8988T (cell line): ENCODE measurements around the gene VDAC1.
"Not testable (repeated sequence)": the region's sequence is repeated elsewhere in the genome, so short reads cannot be mapped to it uniquely, and the experiment has no call there.

Source experiments
- DNase-seq: peaks from one replicate; pipeline ENCODE4 v3.0.0; 2011

Gene VDAC1

GRCh38 chr5:133938039-133938821 lies 66.5 kb downstream of the VDAC1 start:
- DNase-seq = no peak

DNA sequence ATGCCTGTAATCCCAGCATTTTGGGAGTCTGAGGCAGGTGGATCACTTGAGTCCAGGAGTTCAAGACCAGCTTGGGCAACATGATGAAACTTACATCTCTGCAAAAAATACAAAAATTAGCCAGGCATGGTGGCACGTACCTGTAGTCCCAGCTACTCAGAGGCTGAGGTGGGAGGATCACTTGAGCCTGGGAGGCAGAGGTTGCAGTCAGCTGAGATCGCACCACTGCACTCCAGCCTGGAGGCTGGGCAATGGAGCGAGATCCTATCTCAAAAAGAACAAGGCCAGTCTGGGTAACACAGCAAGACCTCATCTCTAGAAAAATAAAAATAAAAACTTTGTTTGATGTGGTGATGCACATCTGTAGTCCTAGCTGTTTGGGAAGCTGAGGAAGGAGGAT lies 67.1 kb downstream of the VDAC1 start:
- not testable (repeated sequence) for DNase-seq

GRCh38 chr5:133936651-133937015 lies 68.1 kb downstream of the VDAC1 start:
- no peak for DNase-seq

DNA sequence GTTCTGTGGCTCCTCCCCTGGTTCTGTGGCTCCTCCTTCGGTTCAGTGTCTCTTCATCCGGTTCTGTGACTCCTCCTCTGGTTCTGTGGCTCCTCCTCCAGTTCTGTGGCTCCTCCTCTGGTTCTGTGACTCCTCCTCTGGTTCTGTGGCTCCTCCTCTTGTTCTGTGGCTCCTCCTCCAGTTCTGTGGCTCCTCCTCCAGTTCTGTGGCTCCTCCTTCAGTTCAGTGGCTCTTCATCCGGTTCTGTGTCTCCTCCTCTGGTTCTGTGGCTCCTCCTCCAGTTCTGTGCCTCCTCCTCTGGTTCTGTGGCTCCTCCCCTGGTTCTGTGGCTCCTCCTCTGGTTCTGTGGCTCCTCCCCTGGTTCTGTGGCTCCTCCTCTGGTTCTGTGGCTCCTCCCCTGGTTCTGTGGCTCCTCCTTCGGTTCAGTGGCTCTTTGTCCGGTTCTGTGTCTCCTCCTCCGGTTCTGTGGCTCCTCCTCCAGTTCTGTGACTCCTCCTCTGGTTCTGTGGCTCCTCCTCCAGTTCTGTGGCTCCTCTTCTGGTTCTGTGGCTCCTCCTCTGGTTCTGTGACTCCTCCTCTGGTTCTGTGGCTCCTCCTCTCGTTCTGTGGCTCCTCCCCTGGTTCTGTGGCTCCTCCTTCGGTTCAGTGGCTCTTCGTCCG lies 68.7 kb downstream of the VDAC1 start:
- not testable (repeated sequence) for DNase-seq

- no peak for DNase-seq
These were observed 69.2 kb downstream of the VDAC1 start for GRCh38 chr5:133935667-133935940.

- DNase-seq = no peak
These were observed 69.7 kb downstream of the VDAC1 start for GRCh38 chr5:133934822-133935666.

GRCh38 chr5:133934311-133934710 lies 70.5 kb downstream of the VDAC1 start:
- DNase-seq = no peak

DNA sequence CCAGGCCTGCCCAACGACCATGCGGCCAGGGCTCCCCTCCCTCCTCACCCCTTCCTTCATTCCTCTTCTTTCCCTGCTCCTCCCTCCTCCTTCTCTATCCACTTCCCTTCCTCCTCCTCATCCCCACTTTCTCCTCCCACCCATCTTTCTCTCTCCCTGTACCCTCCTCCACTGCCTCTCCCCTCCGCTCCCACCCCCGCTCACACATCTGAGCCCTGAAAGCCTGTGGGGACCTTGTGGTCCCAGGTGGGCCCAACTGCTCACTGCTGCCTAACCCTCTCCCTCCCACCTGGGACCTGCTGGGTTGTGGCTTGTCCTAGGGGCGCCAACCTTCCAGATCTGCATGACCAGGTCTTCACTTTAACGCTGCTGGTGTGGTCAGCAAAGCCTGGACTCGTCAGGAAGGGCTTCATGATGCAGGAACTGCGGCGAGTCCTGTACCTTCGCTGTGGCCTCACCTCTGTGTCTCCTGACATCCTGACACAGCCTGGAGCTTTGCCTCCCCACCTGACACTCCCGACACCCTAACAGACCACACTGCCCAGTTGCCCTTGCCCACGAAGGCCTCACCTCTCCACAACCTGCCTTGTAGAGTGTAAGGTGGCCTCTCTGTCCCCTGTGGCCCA lies 71.0 kb downstream of the VDAC1 start:
- DNase-seq = no peak

DNA sequence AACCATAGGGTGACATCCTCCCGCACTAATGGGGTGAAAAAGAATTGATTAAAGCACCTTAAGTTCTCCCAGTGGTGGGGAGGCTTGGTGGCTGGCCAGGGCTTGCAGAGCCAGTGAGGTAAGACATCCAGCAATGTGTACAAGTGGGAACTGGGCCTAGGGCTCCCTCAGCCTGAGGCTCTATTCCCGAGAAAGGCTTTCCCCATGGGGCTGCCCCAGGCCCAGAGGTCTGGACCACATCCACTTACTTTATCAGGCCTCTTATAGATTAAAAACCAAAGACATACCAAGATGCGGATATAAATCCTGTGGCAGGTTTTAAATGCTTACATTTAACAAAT lies 71.6 kb downstream of the VDAC1 start:
- DNase-seq = no peak

GRCh38 chr5:133932441-133933168 lies 72.2 kb downstream of the VDAC1 start:
- no peak for DNase-seq

DNA sequence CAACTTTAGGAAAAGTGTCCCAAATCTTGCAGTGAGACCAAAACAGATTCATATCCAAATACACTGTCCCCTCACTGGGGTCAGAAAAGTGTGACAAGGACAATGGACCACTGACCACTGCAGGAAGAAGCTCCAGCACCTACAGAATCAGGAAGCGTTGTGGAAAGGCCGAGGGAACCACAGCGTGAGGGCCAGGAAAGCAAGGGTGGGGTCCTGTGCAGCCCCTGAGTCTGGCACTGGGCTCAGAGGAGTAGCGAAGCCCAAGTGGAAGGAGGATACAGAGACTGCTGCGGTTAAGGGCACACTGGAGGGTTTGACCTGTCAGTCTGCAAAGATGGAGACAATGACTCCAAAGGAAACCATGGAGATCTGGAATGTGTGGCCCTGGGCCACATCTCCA lies 73.2 kb downstream of the VDAC1 start:
- DNase-seq = no peak

- no peak for DNase-seq
These were observed 74.0 kb downstream of the VDAC1 start for GRCh38 chr5:133930813-133931090.

DNA sequence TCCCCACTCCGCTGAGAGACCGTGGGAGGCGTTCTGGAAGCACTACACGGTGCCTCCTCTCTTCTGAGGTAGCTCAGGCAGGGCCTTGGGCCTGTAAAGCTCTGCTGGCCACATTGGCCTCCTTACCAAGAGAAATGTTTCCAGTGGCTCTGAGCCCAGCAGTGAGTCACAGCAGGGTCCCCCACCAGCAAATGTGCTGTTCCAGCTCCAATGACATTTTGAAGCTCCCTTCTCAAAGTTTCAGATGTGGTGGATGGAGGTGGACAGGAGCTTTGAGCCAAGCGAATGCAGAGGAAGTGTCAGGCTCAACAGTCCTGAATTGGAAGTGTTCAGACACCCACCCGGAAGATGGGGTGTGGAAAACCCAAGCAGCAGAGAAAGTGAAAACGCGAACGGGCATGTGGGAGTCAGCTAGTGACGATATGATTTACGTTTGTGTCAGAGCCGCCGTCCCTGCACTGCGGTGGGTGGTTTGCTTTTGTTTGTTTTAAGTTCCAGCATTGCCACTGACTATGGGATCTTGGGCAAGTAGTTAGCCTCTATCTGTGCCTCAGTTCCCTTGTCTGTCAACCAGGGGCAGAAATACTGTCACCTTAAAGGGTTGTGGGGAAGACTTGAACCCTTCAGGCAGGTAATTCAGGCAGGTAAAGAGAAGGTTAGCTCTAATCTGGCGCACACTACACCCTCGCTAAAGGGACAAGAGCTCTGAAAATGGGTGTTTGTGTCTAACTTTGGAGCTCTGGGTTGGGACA lies 74.5 kb downstream of the VDAC1 start:
- DNase-seq = no peak

- no peak for DNase-seq
These were observed 76.0 kb downstream of the VDAC1 start for GRCh38 chr5:133928587-133929393.

DNA sequence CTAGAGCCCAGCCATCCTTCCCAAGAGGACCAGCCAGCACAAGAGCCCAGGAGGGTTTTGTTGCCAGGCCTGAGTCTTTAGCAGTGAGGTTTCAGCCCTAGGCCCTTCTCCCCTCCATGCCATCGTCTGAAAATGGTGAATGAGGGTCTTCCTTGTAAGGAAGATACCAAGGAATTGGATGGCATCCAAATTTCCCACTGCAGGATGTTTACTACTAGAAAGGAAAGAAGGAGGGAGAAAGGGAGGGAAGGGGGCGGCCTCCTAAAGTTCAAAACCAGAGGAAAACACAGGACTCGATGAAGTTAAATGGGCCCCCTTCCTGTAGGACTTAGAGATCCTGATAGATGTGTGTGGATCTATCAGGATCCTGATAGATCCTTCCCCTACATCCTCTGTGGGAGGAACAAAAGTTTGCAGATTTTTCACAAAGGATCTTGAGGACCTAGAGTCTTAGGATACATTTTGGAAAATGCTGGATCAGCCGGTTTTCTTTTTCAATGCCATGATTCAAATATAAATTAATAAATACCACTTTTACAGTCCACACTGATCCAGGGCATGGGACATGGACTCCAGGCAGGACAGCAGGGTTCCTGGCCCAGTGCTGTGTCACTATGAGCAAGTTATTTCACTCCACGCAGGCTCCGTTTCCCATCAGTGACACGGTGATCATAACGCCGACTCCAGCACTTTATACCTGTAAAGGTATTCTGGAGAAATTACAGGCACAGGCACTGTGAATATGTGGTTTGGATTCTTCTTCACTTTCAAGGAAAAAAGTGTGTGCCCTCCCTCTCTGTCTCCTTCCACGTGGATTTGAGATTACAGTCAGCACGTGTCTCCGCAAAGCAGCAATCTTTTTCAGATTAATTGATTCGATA lies 77.2 kb downstream of the VDAC1 start:
- DNase-seq = no peak

- DNase-seq = no peak
These were observed 78.1 kb downstream of the VDAC1 start for GRCh38 chr5:133926489-133927299.

DNA sequence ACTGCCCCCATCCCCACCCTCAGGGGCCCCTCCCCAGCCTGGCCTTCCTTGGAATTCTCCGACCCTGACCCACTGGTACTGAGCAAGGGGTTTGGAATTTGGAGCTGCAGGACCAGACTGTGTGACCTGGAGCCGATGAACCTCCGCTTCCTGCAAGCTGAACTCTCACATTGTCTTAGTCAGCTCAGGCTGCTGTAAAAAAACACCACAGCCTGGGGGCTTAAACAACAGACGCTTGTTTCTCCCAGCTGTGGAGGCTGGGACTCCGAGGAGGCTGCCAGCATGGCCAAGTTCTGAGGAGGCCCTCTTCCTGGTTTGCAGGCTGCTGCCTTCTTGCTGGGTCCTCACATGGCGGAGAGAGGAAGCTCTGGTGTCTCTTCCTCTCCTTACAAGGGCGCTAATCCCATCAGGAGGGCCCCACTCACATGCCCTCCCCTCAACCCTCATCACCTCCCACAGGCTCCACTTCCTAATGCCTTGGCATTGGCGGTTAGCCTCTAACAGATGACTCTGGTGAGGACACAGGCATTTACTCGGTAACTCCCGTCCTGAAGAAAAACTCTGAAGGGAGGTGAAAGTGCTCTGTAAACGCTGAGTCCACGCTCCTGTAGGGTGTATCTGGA lies 78.8 kb downstream of the VDAC1 start:
- DNase-seq = no peak

- no peak for DNase-seq
These were observed 79.5 kb downstream of the VDAC1 start for GRCh38 chr5:133925269-133925668.
